Natural killer cell (primary cell): ENCODE data around the gene SLC17A4. TPM values are rescaled to one million over a fixed set of nuclear protein-coding genes. Genes with fewer than 3 reads are reported as not detected.

Source experiments
- ATAC-seq, 3 donors: fragments of 150-1000 bp in 2 of 3; fragments of 200-7000 bp in 1 of 3; cut with Tn5 transposase; 1 replicate in 1 of 3; 2 replicates in 2 of 3; pipeline ENCODE4 v1.10.0; 2021; ENCODE audit warnings: mild to moderate bottlenecking in 2 of 3, moderate library complexity in 2 of 3
- DNase-seq, 2 donors: peaks; one replicate each; pipeline versions ENCODE4 v3.0.0 to v3.0.0-alpha.2; 2013 to 2021; ENCODE audit warnings: mixed read lengths in 1 of 2
- H3K27ac ChIP-seq: one replicate; pipeline ENCODE4 v1.5.1; 2013; ENCODE audit warnings: mild to moderate bottlenecking, low read length
- H3K27me3 ChIP-seq: one replicate; pipeline ENCODE4 v1.6.1; 2013; ENCODE audit warnings: low read length; ENCODE audit not compliant: control insufficient read depth, insufficient read depth
- H3K36me3 ChIP-seq: one replicate; pipeline ENCODE4 v1.6.1; 2013; ENCODE audit warnings: low read length; ENCODE audit not compliant: control insufficient read depth, insufficient read depth
- H3K4me1 ChIP-seq: one replicate; pipeline ENCODE4 v1.6.1; 2013; ENCODE audit warnings: low read length; ENCODE audit not compliant: control insufficient read depth, insufficient read depth
- H3K4me3 ChIP-seq: one replicate; pipeline ENCODE4 v1.5.1; 2013; ENCODE audit warnings: low read length
- H3K9me3 ChIP-seq: one replicate; pipeline ENCODE4 v1.6.1; 2013; ENCODE audit warnings: low read length; ENCODE audit not compliant: control insufficient read depth, insufficient read depth
- H3K27ac Mint-ChIP-seq, 2 donors: one replicate each; pipeline ENCODE4 v1.8.0; 2022; ENCODE audit warnings: mild to moderate bottlenecking in 2 of 2, mixed read lengths in 2 of 2, moderate library complexity in 1 of 2
- H3K27me3 Mint-ChIP-seq, 2 donors: one replicate each; pipeline ENCODE4 v1.8.0; 2022; ENCODE audit warnings: low read depth in 2 of 2, mixed read lengths in 2 of 2
- H3K36me3 Mint-ChIP-seq: one replicate; pipeline ENCODE4 v1.8.0; 2022; ENCODE audit warnings: mixed read lengths
- H3K4me1 Mint-ChIP-seq, 2 donors: one replicate each; pipeline ENCODE4 v1.8.0; 2022; ENCODE audit warnings: mixed read lengths in 2 of 2
- H3K4me3 Mint-ChIP-seq: one replicate; pipeline ENCODE4 v1.8.0; 2022; ENCODE audit warnings: mild to moderate bottlenecking, moderate library complexity, mixed read lengths
- H3K9me3 Mint-ChIP-seq, 2 donors: one replicate each; pipeline ENCODE4 v1.8.0; 2022; ENCODE audit warnings: mixed read lengths in 2 of 2
- WGBS: methylation state at CpG from one replicate; pipeline ENCODE4 v1.1.7; 2013; ENCODE audit warnings: missing lambda C conversion rate; ENCODE audit not compliant: insufficient coverage; 5-methylcytosine and 5-hydroxymethylcytosine counted together
- intact Hi-C: fragments of 100-400 bp; cut with micrococcal nuclease; formaldehyde crosslinking; loops from one replicate; pipeline ENCODE4 v1.14.2; 2022
- total RNA-seq, 4 donors: library from RNA; stranded (reverse); fragments of 120-200 nt in 1 of 4; gene quantifications; one replicate each; pipeline versions ENCODE4 v1.2.3 to v1.2.4, GENCODE V29; 2013 to 2022
- TF ChIP-seq, protein P1 (sequence below): fragments of 200-600 bp; IDR thresholded peaks from one replicate; pipeline ENCODE4 v1.8.0; 2022; ENCODE audit warnings: antibody characterized with exemption

Gene SLC17A4
- total RNA-seq, 3 donors from 2014 or later (not counting 1 experiment from before 2014, with no cell fraction given): not detected

DNA sequence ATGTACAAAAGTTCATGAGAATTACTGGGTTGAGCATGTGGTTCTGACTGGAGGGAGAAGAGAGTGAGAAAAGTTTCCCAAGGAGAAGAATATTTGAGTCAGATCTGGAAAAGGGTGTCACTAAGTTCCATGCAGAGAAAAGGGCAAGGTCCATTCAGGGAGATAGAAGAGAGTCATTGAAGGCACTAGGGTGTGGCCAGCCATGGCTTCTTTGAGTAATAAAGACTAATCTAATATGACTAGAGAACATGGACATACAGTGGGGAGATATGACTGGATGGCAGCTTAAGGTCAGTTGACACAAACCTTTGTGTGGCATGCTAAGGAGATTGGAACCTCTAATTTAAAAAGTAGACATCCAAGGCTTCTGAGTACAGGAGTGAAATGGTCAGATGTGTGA, 10.7 kb upstream of the SLC17A4 start:
- H3K27ac Mint-ChIP-seq: no peak overlapping the region
- ATAC-seq: no peak
- Histone ChIP-seq H3K4me1 (no peaks in the 10 kb centered on the region), H3K4me3 (no peak overlapping the region), H3K9me3 (peaks cover 2% of the 10 kb centered on the region), H3K27me3 (peaks cover 4% of the 10 kb centered on the region), H3K36me3 (no peaks in the 10 kb centered on the region), H3K27ac (no peak overlapping the region)
- H3K36me3 Mint-ChIP-seq: no peaks in the 10 kb centered on the region
- no peaks in the 10 kb centered on the region for H3K4me1 Mint-ChIP-seq
- peaks cover 5 to 13% of the 10 kb centered on the region in 2 donors for H3K27me3 Mint-ChIP-seq
- H3K4me3 Mint-ChIP-seq: no peak overlapping the region
- intact Hi-C loops: no loop called here
- no peak for DNase-seq
- TF ChIP-seq, protein P1, sequence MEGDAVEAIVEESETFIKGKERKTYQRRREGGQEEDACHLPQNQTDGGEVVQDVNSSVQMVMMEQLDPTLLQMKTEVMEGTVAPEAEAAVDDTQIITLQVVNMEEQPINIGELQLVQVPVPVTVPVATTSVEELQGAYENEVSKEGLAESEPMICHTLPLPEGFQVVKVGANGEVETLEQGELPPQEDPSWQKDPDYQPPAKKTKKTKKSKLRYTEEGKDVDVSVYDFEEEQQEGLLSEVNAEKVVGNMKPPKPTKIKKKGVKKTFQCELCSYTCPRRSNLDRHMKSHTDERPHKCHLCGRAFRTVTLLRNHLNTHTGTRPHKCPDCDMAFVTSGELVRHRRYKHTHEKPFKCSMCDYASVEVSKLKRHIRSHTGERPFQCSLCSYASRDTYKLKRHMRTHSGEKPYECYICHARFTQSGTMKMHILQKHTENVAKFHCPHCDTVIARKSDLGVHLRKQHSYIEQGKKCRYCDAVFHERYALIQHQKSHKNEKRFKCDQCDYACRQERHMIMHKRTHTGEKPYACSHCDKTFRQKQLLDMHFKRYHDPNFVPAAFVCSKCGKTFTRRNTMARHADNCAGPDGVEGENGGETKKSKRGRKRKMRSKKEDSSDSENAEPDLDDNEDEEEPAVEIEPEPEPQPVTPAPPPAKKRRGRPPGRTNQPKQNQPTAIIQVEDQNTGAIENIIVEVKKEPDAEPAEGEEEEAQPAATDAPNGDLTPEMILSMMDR: no peak
- H3K9me3 Mint-ChIP-seq: no peaks in the 10 kb centered on the region

GRCh38 chr6:25745836-25746235, 8.7 kb upstream of the SLC17A4 start:
- Histone ChIP-seq H3K27me3 (no peaks in the 10 kb centered on the region), H3K27ac (no peak overlapping the region), H3K4me3 (no peak overlapping the region), H3K4me1 (no peaks in the 10 kb centered on the region), H3K9me3 (peaks cover 2% of the 10 kb centered on the region), H3K36me3 (no peaks in the 10 kb centered on the region)
- H3K27ac Mint-ChIP-seq: no peak overlapping the region
- no peaks in the 10 kb centered on the region for H3K36me3 Mint-ChIP-seq
- intact Hi-C loops: no loop called here
- no peaks in the 10 kb centered on the region for H3K4me1 Mint-ChIP-seq
- ATAC-seq (no peak), DNase-seq (no peak)
- H3K27me3 Mint-ChIP-seq: peaks cover under 1 to 7% of the 10 kb centered on the region in 2 donors
- H3K4me3 Mint-ChIP-seq: no peak overlapping the region
- 92% methylated on average over 3 of the region's 4 CpGs for WGBS
- TF ChIP-seq, protein P1: no peak
- H3K9me3 Mint-ChIP-seq: no peaks in the 10 kb centered on the region

GRCh38 chr6:25746968-25747367, 7.6 kb upstream of the SLC17A4 start:
- no peaks in the 10 kb centered on the region for H3K4me1 Mint-ChIP-seq
- no peaks in the 10 kb centered on the region for H3K27me3 ChIP-seq
- intact Hi-C loops: no loop called here
- H3K9me3 Mint-ChIP-seq: no peaks in the 10 kb centered on the region
- H3K9me3 ChIP-seq: peaks cover under 1% of the 10 kb centered on the region
- H3K36me3 Mint-ChIP-seq: no peaks in the 10 kb centered on the region
- no peaks in the 10 kb centered on the region for H3K36me3 ChIP-seq
- H3K4me1 ChIP-seq: no peaks in the 10 kb centered on the region
- no peak overlapping the region for H3K27ac Mint-ChIP-seq
- TF ChIP-seq, protein P1: no peak
- H3K27me3 Mint-ChIP-seq: peaks cover 0 to 5% of the 10 kb centered on the region in 2 donors
- WGBS: 100% methylated on average over 1 of the region's 1 CpG
- no peak for ATAC-seq
- DNase-seq: no peak
- no peak overlapping the region for H3K27ac ChIP-seq
- no peak overlapping the region for H3K4me3 ChIP-seq
- no peak overlapping the region for H3K4me3 Mint-ChIP-seq

- TF ChIP-seq, protein P1: no peak
- Mint-ChIP-seq H3K4me3 (no peak overlapping the region), H3K9me3 (no peaks in the 10 kb centered on the region), H3K27me3 (no peaks in the 10 kb centered on the region), H3K27ac (no peak overlapping the region), H3K36me3 (no peaks in the 10 kb centered on the region), H3K4me1 (no peaks in the 10 kb centered on the region)
- Histone ChIP-seq H3K9me3 (no peaks in the 10 kb centered on the region), H3K4me1 (no peaks in the 10 kb centered on the region), H3K36me3 (no peaks in the 10 kb centered on the region), H3K4me3 (no peak overlapping the region), H3K27ac (no peak overlapping the region), H3K27me3 (no peaks in the 10 kb centered on the region)
- no CpG with 5 or more reads among the region's 2 CpGs for WGBS
- no peak for ATAC-seq
- intact Hi-C loops: no loop called here
- DNase-seq: no peak
Measured at GRCh38 chr6:25747477-25747876, 7.1 kb upstream of the SLC17A4 start.
